Measurements from ENCODE around the gene VSIG10. TPM values are rescaled to one million over a fixed set of nuclear protein-coding genes. Genes with fewer than 3 reads are reported as not detected.
A peak's percentile ranks its signal among the peaks of the same experiment; 100 is the strongest.
"Not testable (repeated sequence)": the region's sequence is repeated elsewhere in the genome, so short reads cannot be mapped to it uniquely, and the experiment has no call there.

The VSIG10 gene
- total RNA-seq, 1 donor from 2014 or later: 45.1 TPM

DNA sequence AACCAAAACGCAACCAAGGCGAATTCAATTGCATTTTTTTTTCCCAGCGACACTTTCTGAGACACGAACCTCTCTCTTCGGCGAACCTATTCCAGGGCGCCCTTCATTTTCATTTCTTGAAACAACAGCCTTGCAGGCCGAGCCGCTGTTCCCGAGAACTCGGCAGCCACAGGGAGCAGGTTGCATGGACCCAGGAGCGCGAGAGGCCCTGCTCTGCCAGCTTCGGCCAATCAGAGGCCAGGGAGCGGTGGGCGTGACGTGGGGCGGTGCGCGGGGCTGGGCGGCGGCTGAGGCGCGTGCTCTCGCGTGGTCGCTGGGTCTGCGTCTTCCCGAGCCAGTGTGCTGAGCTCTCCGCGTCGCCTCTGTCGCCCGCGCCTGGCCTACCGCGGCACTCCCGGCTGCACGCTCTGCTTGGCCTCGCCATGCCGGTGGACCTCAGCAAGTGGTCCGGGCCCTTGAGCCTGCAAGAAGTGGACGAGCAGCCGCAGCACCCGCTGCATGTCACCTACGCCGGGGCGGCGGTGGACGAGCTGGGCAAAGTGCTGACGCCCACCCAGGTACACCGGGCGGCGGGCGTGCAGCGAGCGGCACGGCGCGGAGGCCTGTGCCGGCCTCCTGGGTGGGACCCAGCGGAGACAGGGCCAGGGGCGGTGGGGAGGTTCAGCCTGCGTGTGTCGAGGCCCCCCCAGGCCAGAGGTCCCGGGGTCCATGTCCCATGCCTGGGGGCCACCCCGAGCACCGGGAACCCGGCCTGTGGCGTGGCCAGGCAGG, 32.2 kb upstream of the VSIG10 start, which contains the start of gene PEBP1:
Gene PEBP1 (plus strand): TSS at position 337 of the 771 bp plus-strand sequence. CDS start 86 bp downstream, at position 423.
- Mint-ChIP-seq H3K4me3 (peak within 1 kb of the TSS; percentile 98), H3K27me3 (no peaks in the 10 kb centered on the region), H3K4me1 (ENCODE audit: unreplicated experiment) (peaks cover 30% of the 10 kb centered on the region), H3K27ac (peak within 1 kb of the TSS; percentile 92), H3K36me3 (peaks cover 22% of the 10 kb centered on the region), H3K9me3 (no peaks in the 10 kb centered on the region)
- TF ChIP-seq, protein P1, sequence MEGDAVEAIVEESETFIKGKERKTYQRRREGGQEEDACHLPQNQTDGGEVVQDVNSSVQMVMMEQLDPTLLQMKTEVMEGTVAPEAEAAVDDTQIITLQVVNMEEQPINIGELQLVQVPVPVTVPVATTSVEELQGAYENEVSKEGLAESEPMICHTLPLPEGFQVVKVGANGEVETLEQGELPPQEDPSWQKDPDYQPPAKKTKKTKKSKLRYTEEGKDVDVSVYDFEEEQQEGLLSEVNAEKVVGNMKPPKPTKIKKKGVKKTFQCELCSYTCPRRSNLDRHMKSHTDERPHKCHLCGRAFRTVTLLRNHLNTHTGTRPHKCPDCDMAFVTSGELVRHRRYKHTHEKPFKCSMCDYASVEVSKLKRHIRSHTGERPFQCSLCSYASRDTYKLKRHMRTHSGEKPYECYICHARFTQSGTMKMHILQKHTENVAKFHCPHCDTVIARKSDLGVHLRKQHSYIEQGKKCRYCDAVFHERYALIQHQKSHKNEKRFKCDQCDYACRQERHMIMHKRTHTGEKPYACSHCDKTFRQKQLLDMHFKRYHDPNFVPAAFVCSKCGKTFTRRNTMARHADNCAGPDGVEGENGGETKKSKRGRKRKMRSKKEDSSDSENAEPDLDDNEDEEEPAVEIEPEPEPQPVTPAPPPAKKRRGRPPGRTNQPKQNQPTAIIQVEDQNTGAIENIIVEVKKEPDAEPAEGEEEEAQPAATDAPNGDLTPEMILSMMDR (conservative IDR thresholded peaks at IDR 0.05): no peak
- DNase-seq (ENCODE audit: extremely low spot score, unreplicated experiment): peak; percentile 95

DNA sequence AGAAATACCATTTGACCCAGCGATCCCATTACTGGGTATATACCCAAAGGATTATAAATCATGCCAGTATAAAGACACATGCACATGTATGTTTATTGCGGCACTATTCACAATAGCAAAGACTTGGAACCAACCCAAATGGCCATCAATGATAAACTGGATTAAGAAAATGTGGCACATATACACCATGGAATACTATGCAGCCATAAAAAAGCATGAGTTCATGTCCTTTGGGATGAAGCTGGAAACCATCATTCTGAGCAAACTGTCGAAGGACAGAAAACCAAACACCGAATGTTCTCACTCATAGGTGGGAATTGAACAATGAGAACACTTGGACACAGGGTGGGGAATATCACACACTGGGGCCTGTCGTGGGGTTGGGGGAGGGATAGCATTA, 25.6 kb upstream of the VSIG10 start:
- not testable (repeated sequence) for DNase-seq (ENCODE audit: extremely low spot score, unreplicated experiment); H3K4me1 Mint-ChIP-seq (ENCODE audit: unreplicated experiment); H3K4me3 Mint-ChIP-seq; H3K9me3 Mint-ChIP-seq; H3K36me3 Mint-ChIP-seq; H3K27ac Mint-ChIP-seq; H3K27me3 Mint-ChIP-seq

DNA sequence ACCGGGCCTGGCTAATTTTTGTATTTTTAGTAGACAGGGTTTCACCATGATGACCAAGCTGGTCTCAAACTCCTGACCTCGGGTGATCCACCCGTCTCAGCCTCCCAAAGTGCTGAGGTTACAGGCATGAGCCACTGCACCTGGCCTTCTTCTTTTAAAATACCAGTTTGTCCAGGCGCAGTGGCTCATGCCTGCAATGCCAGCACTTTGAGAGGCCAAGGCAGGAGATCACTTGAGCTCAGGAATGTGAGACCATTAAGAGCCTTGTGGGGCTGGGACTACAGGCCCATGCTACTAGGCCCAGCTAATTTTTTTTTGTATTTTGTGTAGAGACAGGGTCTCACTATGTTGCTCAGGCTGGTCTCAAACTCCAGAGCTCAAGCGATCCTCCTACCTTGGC, 24.1 kb upstream of the VSIG10 start:
- H3K4me1 Mint-ChIP-seq (ENCODE audit: unreplicated experiment): peaks cover 8% of the 10 kb centered on the region
- no peaks in the 10 kb centered on the region for H3K9me3 Mint-ChIP-seq
- TF ChIP-seq, protein P1 (conservative IDR thresholded peaks at IDR 0.05): no peak
- no peaks in the 10 kb centered on the region for H3K27me3 Mint-ChIP-seq
- H3K36me3 Mint-ChIP-seq: peaks cover 4% of the 10 kb centered on the region
- no peak for DNase-seq (ENCODE audit: extremely low spot score, unreplicated experiment)
- H3K27ac Mint-ChIP-seq: no peak overlapping the region
- H3K4me3 Mint-ChIP-seq: no peak overlapping the region

DNA sequence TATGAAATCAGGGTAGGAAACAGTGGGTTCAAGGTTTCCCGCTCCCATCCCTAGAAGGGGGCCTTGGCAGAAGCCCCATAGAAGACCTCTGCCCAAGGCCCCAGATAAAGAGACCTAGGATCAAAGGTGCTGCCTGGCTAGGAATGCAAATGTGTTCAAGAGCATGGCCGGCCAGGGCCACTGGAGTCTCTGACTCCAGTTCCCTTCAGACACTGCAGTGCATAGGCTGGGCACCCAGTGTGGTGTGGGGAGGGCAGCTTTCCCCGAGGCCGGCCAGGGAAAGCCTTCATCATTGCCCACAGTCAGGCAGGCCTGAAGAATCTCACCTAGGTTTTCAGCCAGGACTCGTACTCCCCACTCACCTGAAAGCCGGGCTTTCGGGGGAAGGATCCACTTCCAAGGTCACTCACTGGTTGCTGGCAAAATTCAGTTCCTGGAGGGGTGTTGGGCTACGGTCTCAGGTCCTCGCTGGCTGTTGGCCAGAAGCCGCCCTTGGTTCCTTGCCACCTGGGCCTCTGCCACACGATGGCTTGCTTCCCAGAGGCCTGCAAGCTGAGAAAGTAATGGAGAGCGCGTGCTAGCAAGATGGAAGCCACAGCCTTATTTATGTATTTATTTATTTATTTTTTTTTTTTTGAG, 22.4 kb upstream of the VSIG10 start:
- Mint-ChIP-seq H3K36me3 (no peaks in the 10 kb centered on the region), H3K27me3 (no peaks in the 10 kb centered on the region), H3K4me3 (no peak overlapping the region), H3K9me3 (no peaks in the 10 kb centered on the region), H3K27ac (no peak overlapping the region), H3K4me1 (ENCODE audit: unreplicated experiment) (peaks cover 2% of the 10 kb centered on the region)
- DNase-seq (ENCODE audit: extremely low spot score, unreplicated experiment): no peak
- TF ChIP-seq, protein P1 (conservative IDR thresholded peaks at IDR 0.05): no peak

DNA sequence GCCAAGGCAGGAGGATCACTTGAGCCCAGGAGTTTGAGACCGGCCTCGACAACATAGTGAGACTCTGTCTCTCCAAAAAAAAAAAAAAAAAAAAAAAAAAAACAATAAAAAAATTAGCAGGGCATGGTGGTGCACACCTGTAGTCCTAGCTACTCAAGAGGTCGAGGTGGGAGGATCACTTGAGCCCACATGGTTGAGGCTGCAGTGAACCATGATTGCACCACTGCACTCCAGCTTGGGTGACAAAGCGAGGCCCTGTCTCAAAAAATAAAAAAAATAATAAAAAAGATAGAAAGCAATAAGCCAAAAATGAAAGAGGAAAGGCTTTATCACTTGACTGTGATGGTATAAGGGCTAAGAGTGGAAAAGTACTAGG, 21.9 kb upstream of the VSIG10 start:
- no peaks in the 10 kb centered on the region for H3K9me3 Mint-ChIP-seq
- no peak overlapping the region for H3K27ac Mint-ChIP-seq
- DNase-seq (ENCODE audit: extremely low spot score, unreplicated experiment): no peak
- TF ChIP-seq, protein P1 (conservative IDR thresholded peaks at IDR 0.05): no peak
- H3K27me3 Mint-ChIP-seq: no peaks in the 10 kb centered on the region
- H3K36me3 Mint-ChIP-seq: no peaks in the 10 kb centered on the region
- no peak overlapping the region for H3K4me3 Mint-ChIP-seq
- peaks cover 7% of the 10 kb centered on the region for H3K4me1 Mint-ChIP-seq (ENCODE audit: unreplicated experiment)

DNA sequence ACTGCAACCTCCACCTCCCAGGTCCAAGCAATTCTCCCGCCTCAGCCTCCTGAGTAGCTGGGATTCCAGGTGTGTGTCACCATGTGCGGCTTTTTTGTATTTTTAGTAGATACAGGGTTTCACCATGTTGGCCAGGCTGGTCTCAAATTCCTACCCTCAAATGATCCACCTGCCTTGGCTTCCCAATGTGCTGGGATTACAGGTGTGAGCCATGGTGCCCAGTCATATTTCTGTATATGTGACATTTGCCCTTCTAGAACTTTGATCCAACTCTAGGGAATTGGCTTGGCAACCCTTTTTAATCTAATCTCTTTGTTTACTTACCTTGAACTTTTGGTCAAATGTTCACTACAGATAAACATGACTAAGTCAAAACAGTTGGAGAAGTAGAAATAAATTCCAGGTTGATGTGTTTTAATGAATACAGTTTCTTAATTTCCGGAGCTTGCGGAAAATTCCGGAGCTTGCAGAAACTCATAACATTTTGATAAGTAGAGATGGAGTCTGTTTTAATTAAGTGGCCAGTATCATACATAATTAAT, 20.6 kb upstream of the VSIG10 start:
- no peak for DNase-seq (ENCODE audit: extremely low spot score, unreplicated experiment)
- Mint-ChIP-seq H3K36me3 (no peaks in the 10 kb centered on the region), H3K4me1 (ENCODE audit: unreplicated experiment) (peaks cover 12% of the 10 kb centered on the region), H3K4me3 (no peak overlapping the region), H3K27me3 (no peaks in the 10 kb centered on the region), H3K9me3 (no peaks in the 10 kb centered on the region), H3K27ac (peak overlapping the region; percentile 7)
- TF ChIP-seq, protein P1 (conservative IDR thresholded peaks at IDR 0.05): no peak
